Stimulated activated naive CD8-positive, alpha-beta T cell treated with anti-CD3 and anti-CD28 coated beads, Interleukin-15, amount 100 ng/mL, for 72 hours (primary cell): ENCODE measurements around the gene ELOF1.
A peak's percentile ranks its signal among the peaks of the same experiment; 100 is the strongest.

ENCODE experiments used
- ATAC-seq: fragments of 150-1000 bp; cut with Tn5 transposase; 2 replicates; pipeline ENCODE4 v1.10.0; 2021; ENCODE audit warnings: mild to moderate bottlenecking, moderate library complexity
- DNase-seq, 2 donors: peaks; one replicate each; pipeline ENCODE4 v3.0.0; 2021 to 2022
- H3K27ac Mint-ChIP-seq, 2 donors: one replicate each; pipeline ENCODE4 v1.8.0; 2022; ENCODE audit warnings: mild to moderate bottlenecking in 2 of 2, mixed read lengths in 2 of 2, moderate library complexity in 2 of 2
- H3K27me3 Mint-ChIP-seq: one replicate; pipeline ENCODE4 v1.8.0; 2022; ENCODE audit warnings: mixed read lengths
- H3K4me1 Mint-ChIP-seq: one replicate; pipeline ENCODE4 v1.8.0; 2022; ENCODE audit warnings: mild to moderate bottlenecking, mixed read lengths
- H3K4me3 Mint-ChIP-seq, 2 donors: one replicate each; pipeline ENCODE4 v1.8.0; 2022; ENCODE audit warnings: mild to moderate bottlenecking in 2 of 2, mixed read lengths in 2 of 2, moderate library complexity in 1 of 2
- H3K9me3 Mint-ChIP-seq, 2 donors: one replicate each; pipeline ENCODE4 v1.8.0; 2022; ENCODE audit warnings: mixed read lengths in 2 of 2

ELOF1 gene

DNA sequence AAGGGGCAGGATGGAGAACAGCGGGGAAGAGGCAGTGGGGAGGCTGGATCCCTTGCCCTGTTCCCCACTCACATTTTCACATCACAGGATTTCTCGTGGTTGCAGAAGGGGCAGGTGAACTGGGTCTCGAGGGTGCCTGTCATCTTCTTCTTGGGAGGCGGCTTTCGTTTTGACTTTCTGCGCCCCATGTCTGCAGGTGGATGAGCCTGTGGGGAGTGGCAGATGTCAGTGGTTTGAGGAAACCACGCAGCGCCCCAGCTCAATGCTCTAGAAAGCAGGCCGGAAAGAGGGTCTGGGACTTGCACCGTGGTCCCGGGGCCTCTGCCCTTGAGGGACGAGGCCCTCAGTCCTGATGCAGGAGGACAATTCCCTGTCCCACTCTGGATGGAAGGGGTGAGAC, 4.9 kb downstream of the ELOF1 start:
- no peaks in the 10 kb centered on the region for H3K9me3 Mint-ChIP-seq
- no peak overlapping the region for H3K27ac Mint-ChIP-seq
- H3K4me1 Mint-ChIP-seq, result peaks cover 42% of the 10 kb centered on the region
- DNase-seq (no peak), ATAC-seq (no peak)
- no peak overlapping the region for H3K4me3 Mint-ChIP-seq
- H3K27me3 Mint-ChIP-seq, result no peaks in the 10 kb centered on the region

DNA sequence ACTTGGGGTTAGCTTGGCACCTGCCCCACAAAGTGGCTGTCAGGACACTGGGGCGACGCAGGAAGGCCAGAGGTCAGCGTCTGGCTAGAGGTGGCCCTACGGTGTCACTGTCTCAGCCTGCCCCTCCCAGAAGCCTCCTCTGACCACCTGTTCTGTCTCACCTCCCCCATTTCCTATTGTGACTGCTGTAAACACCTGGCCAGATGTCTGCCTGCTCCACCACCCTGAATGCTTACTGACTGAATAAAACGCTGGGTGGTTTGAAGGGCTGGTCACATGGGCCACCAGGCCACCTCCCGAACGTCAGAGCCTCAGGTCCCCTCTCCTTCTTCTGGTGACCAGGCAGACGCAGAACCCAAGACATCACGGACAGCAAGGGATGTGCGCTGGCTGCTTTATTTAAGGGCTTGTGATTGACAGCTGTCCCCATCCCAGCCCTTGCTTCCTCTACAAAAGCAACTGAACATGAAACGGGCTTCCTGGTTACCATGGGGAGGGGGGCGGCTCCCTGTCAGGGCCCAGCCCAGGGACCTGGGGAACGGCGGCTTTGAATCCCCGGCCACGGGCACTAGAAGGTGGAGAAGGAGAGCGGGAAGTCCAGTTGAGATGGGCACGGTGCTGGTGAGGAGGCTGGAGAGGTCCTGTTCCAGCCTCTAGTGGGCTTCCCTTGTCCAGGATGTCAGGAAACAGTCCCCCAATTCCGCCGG, 6.2 kb downstream of the ELOF1 start:
- no peak for ATAC-seq
- Mint-ChIP-seq H3K9me3 (no peaks in the 10 kb centered on the region), H3K4me1 (peaks cover 31% of the 10 kb centered on the region), H3K27ac (peak overlapping the region in 1 of 2 donors; percentile 86), H3K27me3 (no peaks in the 10 kb centered on the region), H3K4me3 (no peak overlapping the region)
- DNase-seq, result no peak

DNA sequence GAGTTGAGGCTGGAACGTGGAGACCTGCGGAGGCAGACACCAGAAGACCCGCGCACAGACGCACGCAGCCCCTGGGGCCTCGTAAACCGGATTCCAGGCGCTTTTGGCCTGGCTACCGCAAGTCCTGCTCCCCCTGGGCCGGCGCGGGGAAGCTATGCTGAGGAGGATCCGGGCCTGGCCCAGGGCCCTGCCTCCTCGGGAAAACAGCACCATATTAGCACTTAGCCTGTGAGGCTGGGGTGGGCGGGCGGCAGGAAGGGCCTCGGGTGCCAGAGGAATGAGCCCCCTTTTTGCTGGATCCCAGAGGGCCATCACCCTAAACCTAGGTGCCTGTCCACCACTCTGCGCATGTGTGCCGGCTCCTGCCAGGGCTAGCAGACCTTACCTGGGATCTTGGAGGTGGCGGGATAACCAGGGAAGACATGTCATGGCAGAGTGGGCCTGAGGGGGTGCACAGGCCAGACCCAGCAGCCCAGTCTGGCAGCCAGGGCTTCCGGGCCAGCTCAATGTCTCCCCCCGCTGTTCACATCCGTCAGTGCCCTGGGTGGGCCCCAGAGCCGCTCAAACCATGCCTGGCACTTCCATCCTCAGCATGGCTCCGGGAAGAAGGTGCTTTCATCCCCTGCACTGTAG, 7.3 kb downstream of the ELOF1 start:
- no peak overlapping the region for H3K27ac Mint-ChIP-seq
- no peaks in the 10 kb centered on the region for H3K27me3 Mint-ChIP-seq
- H3K4me3 Mint-ChIP-seq, result no peak overlapping the region
- ATAC-seq (peak; percentile 39), DNase-seq (no peak)
- no peaks in the 10 kb centered on the region for H3K9me3 Mint-ChIP-seq
- peaks cover 22% of the 10 kb centered on the region for H3K4me1 Mint-ChIP-seq

DNA sequence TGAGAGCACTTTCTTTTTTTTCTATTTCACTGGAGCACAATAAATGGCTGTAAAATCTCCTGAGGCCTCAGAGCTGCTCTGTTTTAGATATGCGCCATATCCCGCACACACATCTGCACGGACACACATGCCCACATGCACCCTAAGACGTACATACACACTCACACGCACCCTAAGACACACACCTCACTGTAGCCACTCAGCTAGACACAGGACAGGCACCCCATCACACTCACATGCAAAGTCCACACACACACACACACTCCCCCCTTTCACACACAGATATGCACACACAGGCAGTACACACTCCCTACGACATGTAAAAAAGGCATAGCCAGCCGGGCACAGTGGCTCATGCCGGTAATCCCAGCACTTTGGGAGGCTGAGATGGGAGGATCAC, 8.8 kb downstream of the ELOF1 start:
- Mint-ChIP-seq H3K27me3 (no peaks in the 10 kb centered on the region), H3K27ac (no peak overlapping the region), H3K4me1 (peaks cover 10% of the 10 kb centered on the region), H3K4me3 (no peak overlapping the region), H3K9me3 (no peaks in the 10 kb centered on the region)
- DNase-seq, result no peak
- ATAC-seq, result no peak

DNA sequence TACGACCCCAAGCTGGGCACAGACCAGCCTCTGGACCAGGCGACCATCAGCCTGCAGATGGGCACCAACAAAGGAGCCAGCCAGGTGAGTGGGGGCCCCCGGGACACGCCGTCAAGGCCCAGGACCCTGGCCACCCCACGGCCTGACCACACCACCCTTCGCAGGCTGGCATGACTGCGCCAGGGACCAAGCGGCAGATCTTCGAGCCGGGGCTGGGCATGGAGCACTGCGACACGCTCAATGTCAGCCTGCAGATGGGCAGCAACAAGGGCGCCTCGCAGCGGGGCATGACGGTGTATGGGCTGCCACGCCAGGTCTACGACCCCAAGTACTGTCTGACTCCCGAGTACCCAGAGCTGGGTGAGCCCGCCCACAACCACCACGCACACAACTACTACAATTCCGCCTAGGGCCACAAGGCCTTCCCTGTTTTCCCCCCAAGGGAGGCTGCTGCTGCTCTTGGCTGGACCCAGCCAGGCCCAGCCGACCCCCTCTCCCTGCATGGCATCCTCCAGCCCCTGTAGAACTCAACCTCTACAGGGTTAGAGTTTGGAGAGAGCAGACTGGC, 9.6 kb downstream of the ELOF1 start:
- no peak overlapping the region for H3K4me3 Mint-ChIP-seq
- DNase-seq, result no peak
- H3K27ac Mint-ChIP-seq, result peak overlapping the region in 1 of 2 donors; percentile 52
- no peak for ATAC-seq
- peaks cover 7% of the 10 kb centered on the region for H3K4me1 Mint-ChIP-seq
- H3K9me3 Mint-ChIP-seq, result no peaks in the 10 kb centered on the region
- no peaks in the 10 kb centered on the region for H3K27me3 Mint-ChIP-seq

DNA sequence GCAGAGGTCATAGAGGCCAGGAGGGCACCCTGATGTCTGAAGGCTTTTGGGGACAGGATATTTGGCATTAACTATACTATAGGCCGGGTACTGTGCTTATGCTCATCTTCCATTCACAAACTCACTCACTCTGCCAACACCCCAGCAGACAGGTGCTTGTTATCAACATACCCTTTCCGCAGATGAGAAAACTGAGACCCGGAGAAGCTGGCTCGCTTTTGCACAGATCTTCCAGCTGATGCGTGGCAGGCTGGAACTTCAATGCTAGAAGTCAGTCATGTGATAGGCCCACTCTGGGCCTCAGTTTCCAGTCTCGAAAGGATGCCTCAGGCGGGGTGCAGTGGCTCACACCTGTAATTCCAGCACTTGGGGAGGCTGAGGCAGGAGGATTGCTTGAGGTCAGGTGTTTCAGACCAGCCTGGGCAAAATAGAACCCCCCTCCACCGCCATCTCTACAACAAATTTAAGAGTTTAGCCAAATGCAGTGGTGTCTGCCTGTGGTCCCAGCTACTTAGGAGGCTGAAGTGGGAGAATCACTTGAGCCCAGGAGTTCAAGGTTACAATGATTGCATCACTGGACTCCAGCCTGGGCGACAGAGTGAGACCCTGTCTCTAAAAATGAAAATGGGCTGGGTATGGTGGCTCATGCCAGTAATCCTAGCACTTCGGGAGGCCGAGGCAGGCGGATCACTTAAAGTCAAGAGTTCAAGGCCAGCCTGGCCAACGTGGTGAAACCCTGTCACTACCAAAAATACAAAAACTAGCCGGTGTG, 10.9 kb downstream of the ELOF1 start:
- no peak for ATAC-seq
- Mint-ChIP-seq H3K4me1 (no peaks in the 10 kb centered on the region), H3K27me3 (peaks cover 8% of the 10 kb centered on the region), H3K4me3 (no peak overlapping the region), H3K9me3 (no peaks in the 10 kb centered on the region), H3K27ac (no peak overlapping the region)
- no peak for DNase-seq

DNA sequence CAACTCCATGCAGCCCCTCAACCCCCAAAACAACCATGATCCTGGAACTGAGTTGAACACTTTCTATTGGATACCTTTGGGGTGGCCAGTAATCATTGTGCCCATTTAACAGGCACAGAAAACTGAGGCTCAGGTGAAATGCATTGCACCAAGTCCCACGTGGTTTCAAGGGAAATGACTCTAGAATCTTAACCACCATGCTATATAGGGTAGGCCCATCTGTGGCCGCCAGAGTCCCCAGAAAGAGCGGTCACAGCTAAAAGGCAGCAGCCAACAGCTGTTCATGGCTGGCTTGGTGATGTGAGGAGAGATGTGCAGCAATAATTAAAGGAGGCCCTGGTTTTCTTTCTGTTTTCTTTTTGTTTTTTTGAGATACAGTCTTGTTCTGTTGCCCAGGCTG, 17.8 kb downstream of the ELOF1 start:
- Mint-ChIP-seq H3K4me3 (no peak overlapping the region), H3K4me1 (peaks cover 19% of the 10 kb centered on the region), H3K27ac (no peak overlapping the region), H3K9me3 (no peaks in the 10 kb centered on the region), H3K27me3 (peaks cover 36% of the 10 kb centered on the region)
- no peak for ATAC-seq
- no peak for DNase-seq

DNA sequence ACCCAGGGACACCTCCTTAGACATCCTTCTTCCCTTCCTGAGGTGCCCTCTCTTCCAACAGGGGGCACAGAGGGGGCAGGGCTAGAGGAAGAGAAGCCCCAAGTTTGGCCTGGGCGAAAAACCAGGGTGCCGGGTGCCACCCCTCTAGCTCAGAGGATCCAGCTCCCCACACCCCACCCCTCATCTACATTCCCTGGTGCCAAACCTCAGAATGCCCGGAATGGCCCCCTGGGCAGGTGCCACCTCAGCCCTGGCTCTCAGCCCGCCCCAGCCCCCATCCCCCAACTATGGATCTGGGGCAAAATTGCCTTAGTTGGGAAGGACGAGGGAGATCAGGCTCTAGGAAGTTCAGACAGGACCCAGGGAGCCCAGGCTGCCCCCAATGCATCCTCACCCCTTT, 18.4 kb downstream of the ELOF1 start:
- H3K27ac Mint-ChIP-seq, result no peak overlapping the region
- H3K27me3 Mint-ChIP-seq, result peaks cover 36% of the 10 kb centered on the region
- DNase-seq, result no peak
- peaks cover 25% of the 10 kb centered on the region for H3K4me1 Mint-ChIP-seq
- H3K4me3 Mint-ChIP-seq, result no peak overlapping the region
- ATAC-seq, result no peak
- H3K9me3 Mint-ChIP-seq, result no peaks in the 10 kb centered on the region

DNA sequence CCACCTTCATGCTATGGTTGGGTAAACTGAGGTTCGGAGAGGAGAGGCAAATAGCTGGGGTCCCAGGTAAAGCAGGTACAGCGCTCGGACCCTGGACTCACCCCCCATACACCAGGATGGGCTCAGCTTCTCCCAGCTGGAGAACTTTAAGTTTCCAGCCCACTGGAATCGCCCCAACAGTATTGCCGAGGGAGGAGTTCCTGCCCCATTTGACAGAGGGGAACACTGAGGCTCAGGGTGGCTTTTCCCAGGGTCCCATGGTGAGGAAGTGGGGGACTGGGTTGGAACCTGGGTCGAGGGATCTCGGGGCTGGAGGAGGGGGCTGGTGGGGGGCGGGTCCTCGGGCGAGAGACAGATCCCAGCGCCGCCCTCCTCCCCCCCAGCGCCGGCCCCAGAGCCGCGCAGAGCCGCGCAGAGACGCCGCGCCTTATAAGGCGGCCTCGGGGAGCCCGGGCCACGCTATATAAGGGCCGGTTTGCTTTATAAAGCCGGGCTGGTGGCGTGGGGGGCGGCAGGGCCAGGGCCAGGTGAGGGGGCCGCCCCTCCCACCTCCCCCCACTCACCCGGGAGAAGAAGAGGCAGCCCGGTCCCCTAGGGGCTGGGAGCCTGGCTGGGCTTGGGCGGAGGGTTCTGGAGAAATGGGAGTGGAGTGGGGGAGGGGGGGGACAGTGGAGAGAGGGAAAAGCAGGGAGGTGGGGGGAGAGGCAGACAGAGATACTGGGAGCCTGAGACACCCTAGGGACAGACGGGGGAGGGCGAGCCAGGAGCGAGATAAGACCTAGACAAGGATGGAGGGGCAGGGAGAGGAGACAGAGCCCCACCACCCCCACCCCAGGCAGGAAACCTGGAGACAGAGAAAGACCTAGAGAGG, 19.3 kb downstream of the ELOF1 start:
- ATAC-seq, result no peak
- H3K27me3 Mint-ChIP-seq, result peaks cover 36% of the 10 kb centered on the region

DNA sequence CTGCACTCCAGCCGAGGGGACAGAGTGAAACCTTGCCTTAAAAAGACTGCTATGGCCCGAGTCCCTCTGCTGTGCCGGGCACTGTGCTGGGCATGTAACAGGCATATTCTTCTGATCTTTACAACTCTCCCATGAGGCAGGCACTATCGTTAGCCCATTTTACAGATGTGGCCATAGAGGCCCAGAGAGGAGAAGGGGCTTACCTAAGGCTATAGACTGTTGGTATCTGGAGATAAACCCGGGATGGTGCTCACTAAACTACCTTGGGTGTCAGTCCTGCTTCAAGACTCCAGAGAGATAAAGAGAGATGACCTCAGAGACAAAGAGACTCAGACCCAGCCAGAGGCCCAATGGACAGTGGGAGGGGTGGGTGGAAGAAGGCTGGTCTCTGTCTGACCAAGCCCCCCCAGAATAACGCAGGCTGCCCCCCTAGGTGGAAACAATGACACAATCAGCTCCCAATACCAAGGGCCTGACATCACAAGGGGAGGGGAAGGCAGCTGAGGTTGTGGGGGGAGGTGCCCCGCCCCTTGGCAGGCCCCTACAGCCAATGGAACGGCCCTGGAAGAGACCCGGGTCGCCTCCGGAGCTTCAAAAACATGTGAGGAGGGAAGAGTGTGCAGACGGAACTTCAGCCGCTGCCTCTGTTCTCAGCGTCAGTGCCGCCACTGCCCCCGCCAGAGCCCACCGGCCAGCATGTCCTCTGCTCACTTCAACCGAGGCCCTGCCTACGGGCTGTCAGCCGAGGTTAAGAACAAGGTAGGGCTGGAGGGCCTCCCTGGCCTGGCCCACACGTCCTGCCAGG, 20.6 kb downstream of the ELOF1 start, which contains the start of gene CNN1:
Gene CNN1, plus strand, starts transcription at position 620 of the 805 bp plus-strand sequence. Its CDS starts 77 bp downstream, at position 697.
- Mint-ChIP-seq H3K27me3 (peaks cover 34% of the 10 kb centered on the region), H3K9me3 (no peaks in the 10 kb centered on the region), H3K27ac (peak within 1 kb of the TSS in 1 of 2 donors; percentile 78), H3K4me3 (peak within 1 kb of the TSS in 1 of 2 donors; percentile 54), H3K4me1 (peaks cover 29% of the 10 kb centered on the region)
- ATAC-seq (no peak), DNase-seq (no peak)

More for the DNA sequence above, 19.3 kb downstream of the ELOF1 start:
- Mint-ChIP-seq H3K4me1 (peaks cover 29% of the 10 kb centered on the region), H3K4me3 (no peak overlapping the region), H3K9me3 (no peaks in the 10 kb centered on the region), H3K27ac (no peak overlapping the region)
- no peak for DNase-seq

DNA sequence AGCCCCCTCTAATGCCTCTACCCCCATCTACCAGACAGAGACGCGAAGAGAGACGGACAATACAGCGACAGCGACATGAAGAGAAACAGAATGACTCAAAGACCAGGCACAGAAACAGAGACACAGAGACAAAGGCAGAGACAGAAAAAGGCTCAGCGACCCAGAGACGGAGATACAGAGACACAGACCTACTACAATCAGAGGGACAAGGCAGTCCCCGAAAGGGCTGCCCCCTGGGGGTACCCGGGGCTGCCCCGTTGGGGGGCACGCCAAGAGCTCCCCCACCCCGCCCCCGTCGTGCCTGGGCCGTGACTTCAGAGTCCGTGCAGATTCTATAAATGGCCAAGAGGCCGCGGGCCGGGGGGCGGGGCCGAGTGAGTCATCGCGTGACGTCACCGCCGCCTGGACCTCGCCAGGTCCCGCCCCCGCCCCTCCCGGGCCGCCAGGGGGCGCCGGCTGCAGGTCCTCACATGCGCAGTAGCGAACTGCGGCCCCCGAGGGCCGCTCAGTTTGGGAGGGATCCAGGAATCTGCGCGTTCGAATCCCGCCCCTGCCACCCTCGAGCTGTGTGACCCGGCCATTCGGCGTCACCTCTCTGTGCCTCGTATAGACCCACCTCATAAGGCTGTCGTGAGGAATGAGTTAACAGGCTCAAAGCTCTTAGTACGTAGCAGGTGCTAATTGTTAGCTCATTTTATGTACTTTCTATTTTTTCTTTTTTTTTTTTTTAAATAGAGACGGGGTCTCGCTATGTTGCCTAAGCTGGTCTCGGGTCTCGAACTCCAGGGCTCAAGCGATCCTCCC, 23.0 kb downstream of the ELOF1 start:
- H3K9me3 Mint-ChIP-seq, result no peaks in the 10 kb centered on the region
- ATAC-seq, result peak; percentile 86
- peak overlapping the region in 1 of 2 donors; percentile 92 for H3K27ac Mint-ChIP-seq
- H3K4me1 Mint-ChIP-seq, result peaks cover 43% of the 10 kb centered on the region
- DNase-seq, result peak; percentile 90 to 92
- peak overlapping the region; percentile 35 to 63 for H3K4me3 Mint-ChIP-seq
- peaks cover 34% of the 10 kb centered on the region for H3K27me3 Mint-ChIP-seq

DNA sequence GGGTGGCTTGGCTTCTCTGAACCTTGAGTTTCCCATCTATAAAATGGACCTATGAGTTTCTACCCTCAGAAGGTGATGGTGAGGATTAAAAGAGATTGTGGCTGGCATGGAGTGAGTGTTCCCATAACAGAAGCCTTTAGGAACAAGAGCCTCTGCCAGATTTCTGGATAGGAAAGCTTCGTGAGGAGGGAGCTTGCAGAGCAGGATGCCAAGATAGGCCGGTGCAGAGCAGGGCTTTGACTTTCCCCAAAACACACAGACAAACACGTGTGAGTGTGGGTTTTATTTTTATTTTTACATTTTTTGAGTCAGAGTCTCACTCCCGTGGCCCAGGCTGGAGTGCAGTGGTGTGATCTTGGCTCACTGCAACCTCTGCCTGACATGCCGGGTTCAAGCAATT, 24.1 kb downstream of the ELOF1 start:
- H3K27ac Mint-ChIP-seq, result no peak overlapping the region
- H3K4me3 Mint-ChIP-seq, result no peak overlapping the region
- ATAC-seq, result no peak
- peaks cover 26% of the 10 kb centered on the region for H3K27me3 Mint-ChIP-seq
- no peaks in the 10 kb centered on the region for H3K9me3 Mint-ChIP-seq
- DNase-seq, result no peak
- H3K4me1 Mint-ChIP-seq, result peaks cover 43% of the 10 kb centered on the region

DNA sequence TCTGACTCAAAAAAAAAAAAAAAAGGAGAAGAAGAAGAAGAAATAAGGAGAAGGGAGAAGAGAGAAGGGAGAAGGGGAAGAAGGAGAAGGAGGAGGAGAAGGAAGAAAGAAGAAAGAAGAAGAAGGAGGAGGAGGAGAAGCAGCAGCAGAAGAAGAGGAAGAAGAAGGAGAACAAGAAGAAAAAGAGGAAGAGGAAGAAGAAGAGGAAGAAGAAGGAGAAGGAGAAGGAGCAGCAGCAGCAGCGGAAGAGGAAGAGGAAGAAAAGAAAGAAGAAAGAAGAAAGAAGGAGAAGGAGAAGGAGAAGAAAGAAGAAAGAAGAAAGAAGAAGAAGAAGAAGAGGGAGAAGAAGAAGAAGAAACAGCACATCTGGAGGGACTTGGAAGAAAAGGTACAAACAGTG, 24.5 kb downstream of the ELOF1 start:
- DNase-seq, result no peak
- no peak overlapping the region for H3K4me3 Mint-ChIP-seq
- H3K27ac Mint-ChIP-seq, result no peak overlapping the region

DNA sequence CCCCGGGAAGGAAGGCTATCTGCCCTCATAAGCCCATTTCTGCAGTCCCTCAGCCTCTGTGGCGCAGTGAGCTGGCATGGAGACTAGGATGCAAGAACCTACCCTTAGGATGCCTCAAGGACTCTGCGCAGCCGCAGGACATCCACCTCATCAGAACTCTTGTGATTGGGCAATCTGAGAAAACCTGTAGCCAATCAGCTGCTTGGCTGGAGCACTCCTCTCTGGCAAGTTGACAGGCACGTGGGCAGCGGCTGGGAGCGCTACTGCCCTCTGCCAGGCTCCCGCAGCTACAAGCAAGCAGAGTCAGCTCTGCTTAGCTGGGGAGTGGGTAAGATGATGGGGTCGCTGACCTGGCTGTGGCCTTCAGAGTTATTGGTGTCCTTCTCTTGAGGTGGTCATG, 28.6 kb downstream of the ELOF1 start:
- no peaks in the 10 kb centered on the region for H3K9me3 Mint-ChIP-seq
- peak; percentile 10 for ATAC-seq

More for the DNA sequence above, 24.5 kb downstream of the ELOF1 start:
- H3K27me3 Mint-ChIP-seq, result peaks cover 22% of the 10 kb centered on the region
- peaks cover 43% of the 10 kb centered on the region for H3K4me1 Mint-ChIP-seq
- ATAC-seq, result no peak
- H3K9me3 Mint-ChIP-seq, result no peaks in the 10 kb centered on the region

More for the DNA sequence above, 28.6 kb downstream of the ELOF1 start:
- Mint-ChIP-seq H3K27ac (no peak overlapping the region), H3K4me1 (peaks cover 33% of the 10 kb centered on the region), H3K4me3 (no peak overlapping the region), H3K27me3 (peaks cover 6% of the 10 kb centered on the region)
- peak; percentile 56 to 66 for DNase-seq
